Measurements from ENCODE around the gene TLE5. TPM values are rescaled to one million over a fixed set of nuclear protein-coding genes. Genes with fewer than 3 reads are reported as not detected.

TLE5 gene
- total RNA-seq, 3 donors from 2014 or later (not counting 1 experiment from before 2014, with no cell fraction given) = 943 to 1,012 (median 968) TPM

DNA sequence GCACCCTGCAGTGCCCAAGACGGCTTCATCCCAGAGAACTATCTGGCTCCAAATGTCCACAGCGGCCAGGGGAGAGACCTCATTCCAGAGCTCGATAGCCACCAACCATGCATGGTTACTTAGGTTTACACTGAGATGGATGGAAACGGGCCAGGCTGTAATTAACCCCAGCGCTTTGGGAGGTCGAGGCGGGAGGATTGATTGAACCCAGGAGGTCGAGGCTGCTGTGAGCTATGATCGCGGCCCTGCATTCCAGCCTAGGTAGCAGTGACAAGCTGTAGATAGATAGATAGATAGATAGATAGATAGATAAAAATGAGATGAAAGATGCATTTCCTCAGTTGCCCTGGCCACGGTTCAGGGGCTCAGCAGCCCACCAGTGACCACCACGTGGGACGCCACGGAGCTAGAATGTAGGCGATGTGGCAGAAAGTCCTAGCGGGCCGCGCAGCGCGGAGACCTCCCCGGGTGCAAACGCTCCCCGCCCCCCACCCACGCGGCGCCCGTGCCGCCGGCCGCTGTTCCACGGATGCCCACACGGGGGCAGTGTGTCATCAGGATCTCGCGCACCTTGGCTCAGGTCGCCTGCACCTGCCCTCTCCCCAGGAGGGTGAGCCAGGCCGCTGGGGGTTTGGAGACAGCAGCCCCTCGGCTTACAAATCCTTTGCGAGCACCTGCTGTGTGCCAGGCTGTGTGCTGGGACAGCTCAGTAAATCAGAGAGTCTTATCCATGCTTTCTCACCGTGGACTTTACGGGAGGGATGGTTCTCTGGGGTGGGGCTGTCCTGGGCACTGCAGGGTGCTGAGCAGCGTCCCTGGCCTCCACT lies 13.5 kb upstream of the TLE5 start:
- Histone ChIP-seq H3K36me3 (ENCODE audit: control insufficient read depth, insufficient read depth, low read length) (no peaks in the 10 kb centered on the region), H3K27me3 (ENCODE audit: control insufficient read depth, insufficient read depth, low read length) (no peaks in the 10 kb centered on the region), H3K4me1 (ENCODE audit: control insufficient read depth, insufficient read depth, low read length) (peaks cover 8% of the 10 kb centered on the region), H3K9me3 (ENCODE audit: control insufficient read depth, insufficient read depth, low read length) (no peaks in the 10 kb centered on the region), H3K27ac (ENCODE audit: low read length) (no peak overlapping the region), H3K4me3 (ENCODE audit: low read length) (no peak overlapping the region)
- Mint-ChIP-seq H3K27ac (no peak overlapping the region), H3K9me3 (no peaks in the 10 kb centered on the region), H3K4me3 (no peak overlapping the region), H3K36me3 (no peaks in the 10 kb centered on the region), H3K27me3 (ENCODE audit: low read depth in 2 of 2) (no peaks in the 10 kb centered on the region), H3K4me1 (peaks cover 0 to 5% of the 10 kb centered on the region in 2 donors)
- intact Hi-C loops (cut with micrococcal nuclease) = loop anchor here (1.0 to 5.0 kb wide), 2 partner anchors 32 to 86 kb away; no protein-coding TSS in a partner anchor
- TF ChIP-seq, protein P1, sequence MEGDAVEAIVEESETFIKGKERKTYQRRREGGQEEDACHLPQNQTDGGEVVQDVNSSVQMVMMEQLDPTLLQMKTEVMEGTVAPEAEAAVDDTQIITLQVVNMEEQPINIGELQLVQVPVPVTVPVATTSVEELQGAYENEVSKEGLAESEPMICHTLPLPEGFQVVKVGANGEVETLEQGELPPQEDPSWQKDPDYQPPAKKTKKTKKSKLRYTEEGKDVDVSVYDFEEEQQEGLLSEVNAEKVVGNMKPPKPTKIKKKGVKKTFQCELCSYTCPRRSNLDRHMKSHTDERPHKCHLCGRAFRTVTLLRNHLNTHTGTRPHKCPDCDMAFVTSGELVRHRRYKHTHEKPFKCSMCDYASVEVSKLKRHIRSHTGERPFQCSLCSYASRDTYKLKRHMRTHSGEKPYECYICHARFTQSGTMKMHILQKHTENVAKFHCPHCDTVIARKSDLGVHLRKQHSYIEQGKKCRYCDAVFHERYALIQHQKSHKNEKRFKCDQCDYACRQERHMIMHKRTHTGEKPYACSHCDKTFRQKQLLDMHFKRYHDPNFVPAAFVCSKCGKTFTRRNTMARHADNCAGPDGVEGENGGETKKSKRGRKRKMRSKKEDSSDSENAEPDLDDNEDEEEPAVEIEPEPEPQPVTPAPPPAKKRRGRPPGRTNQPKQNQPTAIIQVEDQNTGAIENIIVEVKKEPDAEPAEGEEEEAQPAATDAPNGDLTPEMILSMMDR (IDR thresholded peaks at IDR 0.05) = peak; percentile 92
- ATAC-seq = peak; percentile 82 to 98 (median 97)
- peak; percentile 70 to 89 for DNase-seq
- 22% methylated on average over 41 of the region's 41 CpGs for WGBS (ENCODE audit: insufficient coverage)

DNA sequence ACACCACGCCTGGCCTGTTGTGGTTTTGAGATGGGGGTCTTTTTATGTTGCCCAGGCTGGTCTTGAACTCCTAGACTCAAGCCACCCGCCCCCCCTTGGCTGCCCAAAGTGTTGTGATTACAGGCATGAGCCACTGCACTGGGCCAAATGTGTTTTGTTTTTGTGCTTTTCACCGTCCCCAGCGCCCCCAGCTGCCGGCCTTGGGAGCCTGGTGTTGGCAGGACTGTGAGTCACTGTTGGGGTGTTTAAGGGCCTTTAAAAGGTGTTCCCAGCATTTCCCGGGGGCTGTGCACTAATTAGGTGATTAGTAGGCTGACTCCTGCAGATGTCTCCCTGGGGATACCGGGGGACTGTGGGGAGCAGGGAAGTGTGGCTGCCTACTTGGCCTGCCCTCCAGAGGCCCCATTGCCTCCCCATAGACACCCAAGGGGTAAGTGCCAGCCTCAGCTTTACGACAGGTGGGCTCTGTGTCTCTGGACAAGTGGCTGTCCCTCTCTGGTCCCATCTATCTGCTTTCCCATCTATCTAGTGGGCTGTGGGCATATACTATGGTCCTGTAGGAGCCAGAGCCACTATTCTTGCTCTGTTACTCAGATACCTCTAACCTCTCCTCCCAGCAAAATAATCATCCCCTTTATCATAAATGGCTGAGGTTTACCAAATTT lies 11.8 kb upstream of the TLE5 start:
- H3K9me3 ChIP-seq (ENCODE audit: control insufficient read depth, insufficient read depth, low read length) = no peaks in the 10 kb centered on the region
- H3K4me1 Mint-ChIP-seq = peaks cover 0 to 5% of the 10 kb centered on the region in 2 donors
- H3K27ac Mint-ChIP-seq = no peak overlapping the region
- no peaks in the 10 kb centered on the region for H3K36me3 ChIP-seq (ENCODE audit: control insufficient read depth, insufficient read depth, low read length)
- H3K36me3 Mint-ChIP-seq = no peaks in the 10 kb centered on the region
- TF ChIP-seq, protein P1 (IDR thresholded peaks at IDR 0.05) = no peak
- H3K4me3 ChIP-seq (ENCODE audit: low read length) = no peak overlapping the region
- H3K4me3 Mint-ChIP-seq = no peak overlapping the region
- no peaks in the 10 kb centered on the region for H3K9me3 Mint-ChIP-seq
- WGBS (ENCODE audit: insufficient coverage) = 76% methylated on average over 8 of the region's 8 CpGs
- H3K4me1 ChIP-seq (ENCODE audit: control insufficient read depth, insufficient read depth, low read length) = peaks cover 8% of the 10 kb centered on the region
- H3K27me3 Mint-ChIP-seq (ENCODE audit: low read depth in 2 of 2) = no peaks in the 10 kb centered on the region
- ATAC-seq (no peak), DNase-seq (no peak)
- intact Hi-C loops (cut with micrococcal nuclease) = no loop called here
- no peak overlapping the region for H3K27ac ChIP-seq (ENCODE audit: low read length)
- no peaks in the 10 kb centered on the region for H3K27me3 ChIP-seq (ENCODE audit: control insufficient read depth, insufficient read depth, low read length)

DNA sequence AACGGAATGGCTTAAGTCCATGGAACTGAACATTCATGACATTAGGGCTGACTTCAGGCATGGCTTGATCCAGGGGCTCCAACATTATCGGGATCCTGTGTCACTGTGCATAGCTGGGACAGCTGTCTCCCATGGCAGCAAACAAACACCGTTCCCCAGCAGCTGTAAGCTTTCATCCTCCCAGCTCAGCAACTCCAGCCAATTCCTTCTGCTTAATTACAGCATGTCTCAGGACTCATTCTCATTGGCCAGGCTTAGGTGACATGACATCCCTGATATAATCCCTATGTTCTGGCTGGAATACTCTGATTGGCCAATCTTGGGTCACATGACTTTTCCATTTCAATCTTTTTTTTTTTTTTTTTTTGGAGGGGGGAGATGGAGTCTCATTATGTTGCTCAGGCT lies 10.9 kb upstream of the TLE5 start:
- no peak for DNase-seq
- Histone ChIP-seq H3K27ac (ENCODE audit: low read length) (no peak overlapping the region), H3K36me3 (ENCODE audit: control insufficient read depth, insufficient read depth, low read length) (no peaks in the 10 kb centered on the region), H3K4me1 (ENCODE audit: control insufficient read depth, insufficient read depth, low read length) (peaks cover 8% of the 10 kb centered on the region), H3K9me3 (ENCODE audit: control insufficient read depth, insufficient read depth, low read length) (no peaks in the 10 kb centered on the region), H3K4me3 (ENCODE audit: low read length) (no peak overlapping the region), H3K27me3 (ENCODE audit: control insufficient read depth, insufficient read depth, low read length) (no peaks in the 10 kb centered on the region)
- H3K9me3 Mint-ChIP-seq = no peaks in the 10 kb centered on the region
- H3K27me3 Mint-ChIP-seq (ENCODE audit: low read depth in 2 of 2) = no peaks in the 10 kb centered on the region
- TF ChIP-seq, protein P1 (IDR thresholded peaks at IDR 0.05) = no peak
- no peak overlapping the region for H3K27ac Mint-ChIP-seq
- H3K36me3 Mint-ChIP-seq = no peaks in the 10 kb centered on the region
- no peak for ATAC-seq
- intact Hi-C loops (cut with micrococcal nuclease) = no loop called here
- WGBS (ENCODE audit: insufficient coverage) = 73% methylated on average over 3 of the region's 3 CpGs
- H3K4me3 Mint-ChIP-seq = no peak overlapping the region
- H3K4me1 Mint-ChIP-seq = peaks cover 0 to 5% of the 10 kb centered on the region in 2 donors

Measured in natural killer cell (primary cell).